KMS-11 (cell line): Measurements from ENCODE around the gene NEK1.
A peak's percentile ranks its signal among the peaks of the same experiment; 100 is the strongest.

Experiments
- H2AFZ ChIP-seq: fragments of 200-600 bp; sonication (generic); 2 replicates; pipeline ENCODE4 v1.6.1; 2016; ENCODE audit warnings: antibody characterized with exemption, mixed run types, low read depth
- H3K27ac ChIP-seq: fragments of 200-600 bp; sonication (generic); 2 replicates; pipeline ENCODE4 v1.6.1; 2016; ENCODE audit warnings: mild to moderate bottlenecking, mixed run types
- H3K27me3 ChIP-seq: fragments of 200-600 bp; sonication (generic); 2 replicates; pipeline ENCODE4 v1.6.1; 2017; ENCODE audit warnings: mild to moderate bottlenecking, low read depth, mixed run types, moderate library complexity; ENCODE audit not compliant: insufficient read depth
- H3K36me3 ChIP-seq: fragments of 200-600 bp; sonication (generic); 2 replicates; pipeline ENCODE4 v1.6.1; 2017; ENCODE audit warnings: mild to moderate bottlenecking, mixed run types; ENCODE audit not compliant: insufficient read depth
- H3K4me1 ChIP-seq: fragments of 200-600 bp; sonication (generic); 2 replicates; pipeline ENCODE4 v1.6.1; 2016; ENCODE audit warnings: mild to moderate bottlenecking, low read depth, mixed run types; ENCODE audit not compliant: poor library complexity, severe bottlenecking
- H3K4me2 ChIP-seq: fragments of 200-600 bp; sonication (generic); 2 replicates; pipeline ENCODE4 v1.7.0; 2016; ENCODE audit warnings: mild to moderate bottlenecking, mixed run types
- H3K4me3 ChIP-seq: fragments of 200-600 bp; sonication (generic); IDR thresholded peaks from 2 replicates; pipeline ENCODE4 v1.6.1; 2017; ENCODE audit warnings: low read depth, low read length, mixed read lengths; ENCODE audit not compliant: insufficient read depth
- H3K79me2 ChIP-seq: fragments of 200-600 bp; sonication (generic); 2 replicates; pipeline ENCODE4 v1.6.1; 2016; ENCODE audit warnings: low read depth, mixed run types; ENCODE audit not compliant: insufficient read depth
- H3K9ac ChIP-seq: fragments of 200-600 bp; sonication (generic); 2 replicates; pipeline ENCODE4 v1.6.1; 2016; ENCODE audit warnings: mild to moderate bottlenecking, mixed run types
- H4K20me1 ChIP-seq: fragments of 200-600 bp; sonication (generic); 2 replicates; pipeline ENCODE4 v1.6.1; 2016; ENCODE audit warnings: mild to moderate bottlenecking, mixed run types; ENCODE audit not compliant: insufficient read depth
- TF ChIP-seq, protein P1 (sequence below): fragments of 200-600 bp; sonication (generic); conservative IDR thresholded peaks from 2 replicates; pipeline ENCODE4 v1.6.1; 2017; ENCODE audit warnings: low read depth, mild to moderate bottlenecking, antibody characterized with exemption, low read length, moderate library complexity, mixed read lengths

The NEK1 gene

DNA sequence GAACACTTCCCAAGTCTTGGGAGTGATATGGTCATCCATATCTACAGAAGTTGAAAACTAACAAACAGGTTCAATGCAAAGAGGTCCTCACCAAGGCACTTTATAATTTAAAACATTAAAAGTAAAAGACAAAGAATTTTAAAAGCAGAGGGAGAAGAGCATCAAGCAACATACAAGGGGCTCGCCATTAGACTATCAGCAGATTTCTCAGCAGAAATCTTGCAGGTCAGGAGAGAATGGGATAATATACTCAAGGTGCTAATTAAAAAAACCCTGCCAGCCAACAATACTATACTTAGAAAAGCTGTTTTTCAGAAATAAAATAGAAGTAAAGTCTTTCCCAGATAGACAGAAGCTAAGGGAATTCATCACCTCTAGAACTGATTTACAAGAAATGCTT is 121.2 kb downstream of the NEK1 start:
- H3K27me3 ChIP-seq, result no peaks in the 10 kb centered on the region
- no peak overlapping the region for H3K9ac ChIP-seq
- H2AFZ ChIP-seq, result no peak overlapping the region
- no peak overlapping the region for H3K4me2 ChIP-seq
- H3K36me3 ChIP-seq, result no peaks in the 10 kb centered on the region
- H3K4me1 ChIP-seq, result no peaks in the 10 kb centered on the region
- H4K20me1 ChIP-seq, result no peaks in the 10 kb centered on the region
- H3K79me2 ChIP-seq, result no peaks in the 10 kb centered on the region
- TF ChIP-seq, protein P1, sequence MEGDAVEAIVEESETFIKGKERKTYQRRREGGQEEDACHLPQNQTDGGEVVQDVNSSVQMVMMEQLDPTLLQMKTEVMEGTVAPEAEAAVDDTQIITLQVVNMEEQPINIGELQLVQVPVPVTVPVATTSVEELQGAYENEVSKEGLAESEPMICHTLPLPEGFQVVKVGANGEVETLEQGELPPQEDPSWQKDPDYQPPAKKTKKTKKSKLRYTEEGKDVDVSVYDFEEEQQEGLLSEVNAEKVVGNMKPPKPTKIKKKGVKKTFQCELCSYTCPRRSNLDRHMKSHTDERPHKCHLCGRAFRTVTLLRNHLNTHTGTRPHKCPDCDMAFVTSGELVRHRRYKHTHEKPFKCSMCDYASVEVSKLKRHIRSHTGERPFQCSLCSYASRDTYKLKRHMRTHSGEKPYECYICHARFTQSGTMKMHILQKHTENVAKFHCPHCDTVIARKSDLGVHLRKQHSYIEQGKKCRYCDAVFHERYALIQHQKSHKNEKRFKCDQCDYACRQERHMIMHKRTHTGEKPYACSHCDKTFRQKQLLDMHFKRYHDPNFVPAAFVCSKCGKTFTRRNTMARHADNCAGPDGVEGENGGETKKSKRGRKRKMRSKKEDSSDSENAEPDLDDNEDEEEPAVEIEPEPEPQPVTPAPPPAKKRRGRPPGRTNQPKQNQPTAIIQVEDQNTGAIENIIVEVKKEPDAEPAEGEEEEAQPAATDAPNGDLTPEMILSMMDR, result no peak
- H3K4me3 ChIP-seq, result no peak overlapping the region
- no peak overlapping the region for H3K27ac ChIP-seq

DNA sequence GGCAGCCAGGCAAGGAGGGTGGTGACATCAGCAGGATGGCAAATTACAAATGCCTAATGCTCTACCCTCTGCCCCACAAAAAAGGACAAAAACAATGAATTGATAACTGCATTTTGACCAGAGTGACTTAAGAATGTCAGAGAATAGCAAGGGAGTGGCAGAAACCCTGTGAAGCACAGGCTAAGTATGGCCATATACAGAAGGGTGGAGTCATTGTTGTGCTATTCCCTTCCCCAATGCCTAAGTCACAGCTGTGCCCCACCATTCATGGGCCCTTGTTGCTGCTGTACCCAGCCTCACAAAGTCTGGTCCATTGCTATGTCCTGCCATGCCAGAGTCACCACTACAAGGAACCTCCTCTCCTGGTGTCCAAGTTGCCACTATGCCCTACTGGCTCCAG is 123.1 kb downstream of the NEK1 start:
- Histone ChIP-seq H3K36me3 (no peaks in the 10 kb centered on the region), H2AFZ (no peak overlapping the region), H3K27me3 (no peaks in the 10 kb centered on the region), H3K4me1 (peaks cover 4% of the 10 kb centered on the region), H3K4me3 (no peak overlapping the region), H3K27ac (no peak overlapping the region), H3K4me2 (no peak overlapping the region), H3K79me2 (no peaks in the 10 kb centered on the region), H3K9ac (no peak overlapping the region), H4K20me1 (no peaks in the 10 kb centered on the region)
- TF ChIP-seq, protein P1, result no peak

DNA sequence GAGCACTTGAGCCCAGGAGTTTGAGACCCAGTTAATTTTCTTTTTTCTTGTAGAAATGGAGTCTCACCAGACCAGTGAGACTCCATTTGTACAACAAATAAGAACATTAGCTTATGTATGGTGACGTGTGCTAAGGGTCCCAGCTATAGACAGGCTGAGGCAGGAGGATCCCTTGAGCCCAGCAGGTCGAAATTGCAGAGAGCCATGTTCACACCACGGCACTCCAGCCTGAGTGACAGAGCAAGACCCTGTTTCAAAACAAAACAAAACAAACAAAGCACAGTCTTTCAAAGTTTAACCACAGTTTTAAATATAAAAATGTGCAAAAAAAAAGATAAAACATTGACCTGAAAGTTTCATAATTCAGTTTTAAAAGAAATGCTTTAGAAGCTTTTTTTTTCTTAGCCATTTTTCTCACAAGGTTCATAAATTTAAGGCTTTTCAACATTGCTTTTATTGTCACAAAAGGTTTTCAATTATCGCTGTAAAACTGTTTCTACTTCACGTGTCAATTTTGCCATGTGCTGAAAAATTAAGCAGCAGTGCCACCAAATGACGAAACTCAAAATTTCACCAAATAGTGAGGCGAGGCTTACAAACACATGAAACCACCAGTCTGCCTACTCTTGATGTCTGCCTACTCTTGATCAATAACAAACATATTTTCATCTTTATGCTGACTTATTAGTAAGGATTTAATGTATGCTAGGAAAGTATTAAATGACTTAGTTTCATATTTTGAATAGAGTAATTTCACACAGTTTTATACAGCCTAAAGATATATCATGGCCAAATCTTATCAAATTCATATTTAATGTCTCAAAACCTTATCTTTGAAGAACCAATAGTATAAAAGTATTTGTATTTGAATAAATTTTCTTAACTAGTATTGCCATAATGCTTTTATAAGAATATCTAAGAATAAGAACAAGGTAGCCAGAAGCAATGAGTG is 126.3 kb downstream of the NEK1 start:
- Histone ChIP-seq H3K79me2 (no peaks in the 10 kb centered on the region), H3K27ac (no peak overlapping the region), H4K20me1 (no peaks in the 10 kb centered on the region), H3K4me2 (0 out of 2 replicates have a peak overlapping the region, but pooled peaks have one; percentile 2), H3K4me1 (peaks cover 4% of the 10 kb centered on the region), H3K36me3 (no peaks in the 10 kb centered on the region), H3K4me3 (no peak overlapping the region), H2AFZ (peak overlapping the region; percentile 4; the same call in 1 of the 2 replicates), H3K27me3 (no peaks in the 10 kb centered on the region), H3K9ac (no peak overlapping the region)
- TF ChIP-seq, protein P1, result peak; percentile 68

DNA sequence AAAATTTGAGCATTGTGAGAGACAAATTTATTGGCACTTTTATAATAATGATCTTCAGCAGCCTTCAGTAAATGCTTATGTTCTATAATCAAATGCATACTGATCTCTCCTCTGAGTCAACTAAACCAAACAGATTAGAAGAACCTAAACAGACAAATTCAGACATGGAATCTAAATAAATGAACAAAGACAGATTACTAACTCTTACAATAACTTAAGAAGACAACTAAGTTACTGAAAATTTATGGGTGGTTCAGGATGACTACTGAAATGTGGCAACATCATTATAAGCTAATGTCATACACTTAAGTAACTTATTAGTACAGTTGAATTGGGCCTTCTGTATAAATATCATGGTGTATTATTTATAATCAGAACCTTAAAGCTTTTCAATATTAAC is 127.3 kb downstream of the NEK1 start:
- Histone ChIP-seq H3K4me2 (no peak overlapping the region), H3K9ac (no peak overlapping the region), H4K20me1 (no peaks in the 10 kb centered on the region), H3K36me3 (no peaks in the 10 kb centered on the region), H3K27me3 (no peaks in the 10 kb centered on the region), H3K27ac (no peak overlapping the region), H2AFZ (no peak overlapping the region), H3K4me1 (peaks cover 4% of the 10 kb centered on the region), H3K79me2 (no peaks in the 10 kb centered on the region), H3K4me3 (no peak overlapping the region)
- TF ChIP-seq, protein P1, result no peak
